ENCODE results near the gene BLOC1S5. TPM values are rescaled to one million over a fixed set of nuclear protein-coding genes. Genes with fewer than 3 reads are reported as not detected.

The BLOC1S5 gene
- polyA plus RNA-seq, 1 experiment = 3.3 TPM

DNA sequence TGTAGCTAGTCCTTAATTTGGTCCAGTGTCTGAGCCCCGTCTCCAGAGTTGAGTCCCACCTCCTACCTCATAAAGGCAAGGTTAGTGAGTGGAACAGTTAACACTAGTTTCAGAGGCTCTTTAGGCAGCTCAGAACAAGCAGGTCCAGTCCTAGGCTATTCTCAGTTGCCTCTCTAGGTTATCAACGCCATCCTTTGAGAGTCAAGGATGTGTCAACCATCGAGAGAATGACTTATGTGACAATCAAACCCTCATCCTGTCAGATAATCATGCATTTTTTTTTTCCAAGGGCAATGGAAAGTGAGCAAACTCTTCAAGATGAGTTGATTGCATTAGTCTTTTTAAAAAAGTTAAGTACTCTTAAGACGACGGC lies 89.6 kb downstream of the BLOC1S5 start:
- no peak overlapping the region for H3K4me3 ChIP-seq (ENCODE audit: low read depth, low read length)
- no peak for TF ChIP-seq CTCF (IDR thresholded peaks at IDR 0.05; ENCODE audit: insufficient read depth, low read depth, low read length)
- DNase-seq (ENCODE audit: low read depth) = no peak
- CTCF ChIA-PET = no interaction called here
- no peaks in the 10 kb centered on the region for H3K36me3 ChIP-seq (ENCODE audit: control insufficient read depth, insufficient read depth, low read length)
- H3K27me3 ChIP-seq (ENCODE audit: control insufficient read depth, insufficient read depth, low read length) = peaks cover 5% of the 10 kb centered on the region
- POLR2A ChIA-PET = no interaction called here

GRCh38 chr6:7973584-7973983 lies 90.6 kb downstream of the BLOC1S5 start:
- Histone ChIP-seq H3K36me3 (ENCODE audit: control insufficient read depth, insufficient read depth, low read length) (no peaks in the 10 kb centered on the region), H3K27me3 (ENCODE audit: control insufficient read depth, insufficient read depth, low read length) (peaks cover 5% of the 10 kb centered on the region), H3K4me3 (ENCODE audit: low read depth, low read length) (no peak overlapping the region)
- ChIA-PET CTCF (no interaction called here), POLR2A (no interaction called here)
- no peak for DNase-seq (ENCODE audit: low read depth)
- no peak for TF ChIP-seq CTCF (IDR thresholded peaks at IDR 0.05; ENCODE audit: insufficient read depth, low read depth, low read length)

DNA sequence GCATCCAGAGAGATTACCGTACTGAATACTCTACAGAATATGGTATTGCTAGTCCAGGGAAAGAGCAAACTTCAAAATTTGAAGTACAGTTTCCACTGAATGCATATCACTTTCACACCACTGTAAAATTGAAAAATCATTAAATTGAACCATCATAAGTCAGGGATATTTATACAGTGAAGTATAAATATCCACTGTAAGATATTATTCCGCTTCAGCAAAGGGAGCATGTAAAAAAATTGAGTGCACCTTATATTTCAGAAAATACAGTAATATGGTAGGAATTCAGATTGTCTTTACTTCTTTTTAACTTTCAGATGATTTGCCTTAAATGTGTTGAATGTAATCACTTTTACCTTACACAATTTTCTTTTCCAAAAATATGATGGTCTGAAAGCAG lies 92.7 kb downstream of the BLOC1S5 start:
- ChIA-PET CTCF (no interaction called here), POLR2A (no interaction called here)
- Histone ChIP-seq H3K4me3 (ENCODE audit: low read depth, low read length) (no peak overlapping the region), H3K36me3 (ENCODE audit: control insufficient read depth, insufficient read depth, low read length) (no peaks in the 10 kb centered on the region), H3K27me3 (ENCODE audit: control insufficient read depth, insufficient read depth, low read length) (peaks cover 4% of the 10 kb centered on the region)
- DNase-seq (ENCODE audit: low read depth) = no peak
- TF ChIP-seq CTCF (IDR thresholded peaks at IDR 0.05; ENCODE audit: insufficient read depth, low read depth, low read length) = no peak

DNA sequence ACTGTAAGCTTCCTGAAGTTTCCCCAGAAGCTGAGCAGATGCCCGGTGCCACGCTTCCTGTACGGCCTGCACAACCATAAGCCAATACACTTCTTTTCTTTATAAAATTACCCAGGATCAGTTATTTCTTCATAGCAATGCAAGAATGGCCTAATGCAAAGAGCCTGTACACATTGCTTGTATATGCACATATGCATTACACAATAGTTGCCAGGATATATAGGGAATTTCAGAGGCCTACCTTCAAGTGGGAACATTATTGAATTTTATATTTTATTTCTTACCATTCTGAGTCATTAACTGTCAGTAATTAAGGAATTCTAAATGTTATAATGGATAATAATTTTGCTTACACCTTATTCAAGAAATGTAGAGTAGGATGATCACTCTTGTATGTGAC lies 93.6 kb downstream of the BLOC1S5 start:
- H3K4me3 ChIP-seq (ENCODE audit: low read depth, low read length) = no peak overlapping the region
- no peak for DNase-seq (ENCODE audit: low read depth)
- CTCF ChIA-PET = no interaction called here
- peaks cover 1% of the 10 kb centered on the region for H3K27me3 ChIP-seq (ENCODE audit: control insufficient read depth, insufficient read depth, low read length)
- POLR2A ChIA-PET = no interaction called here
- no peaks in the 10 kb centered on the region for H3K36me3 ChIP-seq (ENCODE audit: control insufficient read depth, insufficient read depth, low read length)
- TF ChIP-seq CTCF (IDR thresholded peaks at IDR 0.05; ENCODE audit: insufficient read depth, low read depth, low read length) = no peak

Other genes with a start within 250 kb of the BLOC1S5 start
- gene TXNDC5, start 153.6 kb downstream of the BLOC1S5 start, polyA plus RNA-seq (2011; rRNA removed) = 253 and 273 TPM in 2 replicates
- gene EEF1E1, start 38.2 kb upstream of the BLOC1S5 start, polyA plus RNA-seq (2011; rRNA removed) = 26.4 and 44.9 TPM in 2 replicates

Data from BJ (cell line).